Naive thymus-derived CD4-positive, alpha-beta T cell (primary cell): ENCODE data around the gene PMVK. TPM values are rescaled to one million over a fixed set of nuclear protein-coding genes. Genes with fewer than 3 reads are reported as not detected.
A peak's percentile ranks its signal among the peaks of the same experiment; 100 is the strongest.

Source experiments
- ATAC-seq: fragments of 150-1000 bp; cut with Tn5 transposase; 2 replicates; pipeline ENCODE4 v1.10.0; 2021; ENCODE audit warnings: mild to moderate bottlenecking, moderate library complexity
- CTCF ChIA-PET: fragments of 350-600 bp; sonication (Branson Sonifier 250); formaldehyde crosslinking; loops from one replicate; lab custom pipeline; 2021; ENCODE audit warnings: antibody characterized with exemption; lab: Charles Lee
- POLR2A ChIA-PET: fragments of 350-600 bp; sonication (Branson Sonifier 250); formaldehyde crosslinking; loops from one replicate; lab custom pipeline; 2021; ENCODE audit warnings: antibody characterized with exemption, inconsistent platforms; lab: Charles Lee
- DNase-seq, 9 donors: peaks; one replicate each; pipeline versions ENCODE4 v3.0.0 to v3.0.0-alpha.2; 2020 to 2022; ENCODE audit warnings: mixed read lengths in 1 of 9
- H3K27ac ChIP-seq: one replicate; pipeline ENCODE4 v1.7.0; 2013; ENCODE audit warnings: mild to moderate bottlenecking, low read depth, low read length, moderate library complexity
- H3K27me3 ChIP-seq, 2 donors: one replicate each; pipeline ENCODE4 v1.7.0; 2013; ENCODE audit warnings: low read length in 2 of 2, mild to moderate bottlenecking in 2 of 2, moderate library complexity in 2 of 2; ENCODE audit not compliant: control insufficient read depth in 2 of 2, insufficient read depth in 2 of 2
- H3K36me3 ChIP-seq, 3 experiments: 1 replicate in 2 of 3; 2 replicates in 1 of 3; pipeline ENCODE4 v1.7.0; 2013; ENCODE audit warnings: low read length in 3 of 3, mild to moderate bottlenecking in 3 of 3, moderate library complexity in 1 of 3; ENCODE audit not compliant: insufficient read depth in 3 of 3, control insufficient read depth in 2 of 3
- H3K4me1 ChIP-seq, 2 donors: one replicate each; pipeline ENCODE4 v1.7.0; 2013; ENCODE audit warnings: low read length in 2 of 2, mild to moderate bottlenecking in 2 of 2, moderate library complexity in 1 of 2; ENCODE audit not compliant: control insufficient read depth in 2 of 2, insufficient read depth in 2 of 2
- H3K4me3 ChIP-seq: 2 replicates; pipeline ENCODE4 v1.7.0; 2013; ENCODE audit warnings: mild to moderate bottlenecking, low read length
- H3K9me3 ChIP-seq, 3 experiments: 1 replicate in 2 of 3; 2 replicates in 1 of 3; pipeline ENCODE4 v1.7.0; 2013; ENCODE audit warnings: low read length in 3 of 3; ENCODE audit not compliant: control insufficient read depth in 2 of 3
- H3K27ac Mint-ChIP-seq, 9 donors: one replicate each; pipeline ENCODE4 v1.8.0; 2020 to 2022; ENCODE audit warnings: mixed read lengths in 9 of 9, mild to moderate bottlenecking in 8 of 9, moderate library complexity in 5 of 9, inconsistent platforms in 2 of 9
- H3K27me3 Mint-ChIP-seq, 5 donors: one replicate each; pipeline ENCODE4 v1.8.0; 2021 to 2022; ENCODE audit warnings: mixed read lengths in 5 of 5, mild to moderate bottlenecking in 1 of 5
- H3K36me3 Mint-ChIP-seq, 5 donors: one replicate each; pipeline ENCODE4 v1.8.0; 2020 to 2022; ENCODE audit warnings: mixed read lengths in 5 of 5, mild to moderate bottlenecking in 3 of 5, inconsistent platforms in 1 of 5
- H3K4me1 Mint-ChIP-seq, 7 donors: one replicate each; pipeline ENCODE4 v1.8.0; 2020 to 2022; ENCODE audit warnings: mixed read lengths in 7 of 7, mild to moderate bottlenecking in 3 of 7, inconsistent platforms in 1 of 7
- H3K4me3 Mint-ChIP-seq, 10 donors: one replicate each; pipeline ENCODE4 v1.8.0; 2020 to 2022; ENCODE audit warnings: mild to moderate bottlenecking in 10 of 10, mixed read lengths in 10 of 10, moderate library complexity in 6 of 10, inconsistent platforms in 2 of 10
- H3K9me3 Mint-ChIP-seq, 11 donors: one replicate each; pipeline ENCODE4 v1.8.0; 2020 to 2022; ENCODE audit warnings: mixed read lengths in 11 of 11, mild to moderate bottlenecking in 4 of 11, inconsistent platforms in 1 of 11, moderate library complexity in 1 of 11
- intact Hi-C, 2 donors: fragments of 100-400 bp; cut with micrococcal nuclease; formaldehyde crosslinking; loops; one replicate each; pipeline ENCODE4 v1.15.1; 2023
- polyA plus RNA-seq, 2 donors: library from polyadenylated mRNA; unstranded; fragments of 300-500 nt; fragmentation: Illumina TruSeq; gene quantifications; one replicate each; pipeline ENCODE4 v1.2.3, GENCODE V29; 2021
- total RNA-seq, 6 experiments: library from RNA in 5 of 6; stranded (reverse) in 5 of 6; gene quantifications; 1 replicate in 5 of 6; 2 replicates in 1 of 6; pipeline ENCODE4 v1.2.3 and lab custom pipeline; 2021 to 2026

Gene PMVK
- total and polyA plus RNA-seq, 7 experiments from 2014 or later, result 11.3 to 41.4 (median 14.0) TPM

- no peaks in the 10 kb centered on the region for H3K9me3 ChIP-seq
- DNase-seq (no peak), ATAC-seq (no peak)
- no peaks in the 10 kb centered on the region for H3K9me3 Mint-ChIP-seq
- peaks cover 0 to 5% (median 0%) of the 10 kb centered on the region in 7 donors for H3K4me1 Mint-ChIP-seq
- intact Hi-C loops, result no loop called here
- no peak overlapping the region for H3K4me3 ChIP-seq
- H3K27me3 ChIP-seq, result no peaks in the 10 kb centered on the region
- peaks cover 0 to 22% (median 3%) of the 10 kb centered on the region in 5 donors for H3K27me3 Mint-ChIP-seq
- H3K27ac Mint-ChIP-seq, result no peak overlapping the region
- H3K4me1 ChIP-seq, result no peaks in the 10 kb centered on the region
- no peak overlapping the region for H3K27ac ChIP-seq
- no peaks in the 10 kb centered on the region for H3K36me3 ChIP-seq
- peaks cover 0 to 3% (median 0%) of the 10 kb centered on the region in 5 donors for H3K36me3 Mint-ChIP-seq
- no peak overlapping the region for H3K4me3 Mint-ChIP-seq
- POLR2A ChIA-PET, result no interaction called here
- CTCF ChIA-PET, result interaction anchor here (1.1 kb wide), 1 partner anchor 16 kb away, joined by 3 read pairs; no protein-coding TSS in a partner anchor
Observed at GRCh38 chr1:154896771-154897286, 39.7 kb downstream of the PMVK start.

GRCh38 chr1:154895798-154896197, 40.7 kb downstream of the PMVK start:
- peaks cover 0 to 3% (median 0%) of the 10 kb centered on the region in 5 donors for H3K36me3 Mint-ChIP-seq
- DNase-seq (no peak), ATAC-seq (no peak)
- peaks cover 0 to 22% (median 3%) of the 10 kb centered on the region in 5 donors for H3K27me3 Mint-ChIP-seq
- Histone ChIP-seq H3K36me3 (no peaks in the 10 kb centered on the region), H3K4me3 (no peak overlapping the region), H3K27ac (no peak overlapping the region), H3K4me1 (no peaks in the 10 kb centered on the region), H3K9me3 (no peaks in the 10 kb centered on the region), H3K27me3 (no peaks in the 10 kb centered on the region)
- peaks cover 0 to 11% (median 5%) of the 10 kb centered on the region in 7 donors for H3K4me1 Mint-ChIP-seq
- ChIA-PET CTCF (interaction anchor here (0.7 kb wide), 1 partner anchor 20 kb away, joined by 4 read pairs; no protein-coding TSS in a partner anchor), POLR2A (no interaction called here)
- H3K9me3 Mint-ChIP-seq, result no peaks in the 10 kb centered on the region
- intact Hi-C loops, result no loop called here
- H3K4me3 Mint-ChIP-seq, result no peak overlapping the region
- no peak overlapping the region for H3K27ac Mint-ChIP-seq

DNA sequence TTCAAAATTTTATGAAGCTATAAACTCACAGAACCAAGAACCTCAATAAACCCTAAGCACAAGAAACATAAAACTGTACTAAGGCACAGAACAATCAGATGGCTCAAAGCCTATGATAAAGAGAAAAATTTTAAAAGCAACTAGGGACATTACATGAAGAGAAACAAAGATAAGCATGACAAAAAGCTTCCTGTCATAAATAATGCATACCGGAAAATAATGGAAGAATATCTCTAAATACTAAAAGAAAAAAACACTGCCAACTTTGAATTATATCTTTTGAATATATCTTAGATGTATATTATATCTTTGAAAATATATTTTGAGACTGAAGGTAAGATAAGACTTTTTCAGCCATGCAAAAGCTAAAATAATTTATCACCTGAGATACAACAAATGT, 45.1 kb downstream of the PMVK start:
- ATAC-seq (no peak), DNase-seq (no peak)
- intact Hi-C loops, result no loop called here
- H3K9me3 Mint-ChIP-seq, result no peaks in the 10 kb centered on the region
- ChIA-PET POLR2A (no interaction called here), CTCF (interaction anchor here (0.8 to 1.4 kb wide), 2 partner anchors 10 to 15 kb away, joined by 3 to 4 read pairs; no protein-coding TSS in a partner anchor)
- Histone ChIP-seq H3K27me3 (no peaks in the 10 kb centered on the region), H3K36me3 (no peaks in the 10 kb centered on the region), H3K4me1 (no peaks in the 10 kb centered on the region), H3K27ac (no peak overlapping the region), H3K9me3 (no peaks in the 10 kb centered on the region), H3K4me3 (no peak overlapping the region)
- no peaks in the 10 kb centered on the region for H3K36me3 Mint-ChIP-seq
- H3K4me1 Mint-ChIP-seq, result peaks cover 0 to 11% (median 5%) of the 10 kb centered on the region in 7 donors
- H3K4me3 Mint-ChIP-seq, result no peak overlapping the region
- peaks cover 0 to 22% (median 0%) of the 10 kb centered on the region in 5 donors for H3K27me3 Mint-ChIP-seq
- no peak overlapping the region for H3K27ac Mint-ChIP-seq

- ATAC-seq, result no peak
- intact Hi-C loops, result no loop called here
Observed at GRCh38 chr1:154888757-154889156, 47.8 kb downstream of the PMVK start.

GRCh38 chr1:154886281-154887015, 50.1 kb downstream of the PMVK start:
- H3K4me1 Mint-ChIP-seq, result peaks cover 0 to 18% (median 3%) of the 10 kb centered on the region in 7 donors
- DNase-seq, result no peak
- H3K4me3 Mint-ChIP-seq, result peak overlapping the region in 1 of 10 donors; percentile 33
- ATAC-seq, result no peak
- CTCF ChIA-PET, result no interaction called here
- intact Hi-C loops, result no loop called here
- H3K9me3 Mint-ChIP-seq, result no peaks in the 10 kb centered on the region
- Histone ChIP-seq H3K36me3 (no peaks in the 10 kb centered on the region), H3K9me3 (no peaks in the 10 kb centered on the region), H3K27ac (no peak overlapping the region), H3K27me3 (no peaks in the 10 kb centered on the region), H3K4me3 (no peak overlapping the region), H3K4me1 (no peaks in the 10 kb centered on the region)
- H3K27me3 Mint-ChIP-seq, result peaks cover 0 to 4% (median 0%) of the 10 kb centered on the region in 5 donors
- H3K27ac Mint-ChIP-seq, result peak overlapping the region in 1 of 9 donors; percentile 15
- POLR2A ChIA-PET, result no interaction called here
- no peaks in the 10 kb centered on the region for H3K36me3 Mint-ChIP-seq

More at GRCh38 chr1:154888757-154889156, 47.8 kb downstream of the PMVK start:
- CTCF ChIA-PET, result interaction anchor here (0.6 kb wide), 1 partner anchor 224 kb away, joined by 5 read pairs; no protein-coding TSS in a partner anchor
- Histone ChIP-seq H3K4me1 (no peaks in the 10 kb centered on the region), H3K4me3 (no peak overlapping the region), H3K27me3 (no peaks in the 10 kb centered on the region), H3K36me3 (no peaks in the 10 kb centered on the region), H3K9me3 (no peaks in the 10 kb centered on the region), H3K27ac (no peak overlapping the region)
- H3K27me3 Mint-ChIP-seq, result peaks cover 0 to 10% (median 0%) of the 10 kb centered on the region in 5 donors
- H3K4me1 Mint-ChIP-seq, result peaks cover 0 to 18% (median 5%) of the 10 kb centered on the region in 7 donors
- no peaks in the 10 kb centered on the region for H3K9me3 Mint-ChIP-seq
- no peak for DNase-seq
- no peaks in the 10 kb centered on the region for H3K36me3 Mint-ChIP-seq
- peak overlapping the region in 1 of 9 donors; percentile 8 for H3K27ac Mint-ChIP-seq
- H3K4me3 Mint-ChIP-seq, result no peak overlapping the region
- POLR2A ChIA-PET, result no interaction called here

GRCh38 chr1:154884869-154885701, 51.4 kb downstream of the PMVK start:
- CTCF ChIA-PET, result no interaction called here

More at GRCh38 chr1:154884869-154885701, 51.4 kb downstream of the PMVK start:
- Histone ChIP-seq H3K4me1 (no peaks in the 10 kb centered on the region), H3K27ac (no peak overlapping the region), H3K9me3 (no peaks in the 10 kb centered on the region), H3K4me3 (no peak overlapping the region), H3K36me3 (no peaks in the 10 kb centered on the region), H3K27me3 (no peaks in the 10 kb centered on the region)
- H3K4me1 Mint-ChIP-seq, result peaks cover 0 to 18% (median 0%) of the 10 kb centered on the region in 7 donors
- H3K27ac Mint-ChIP-seq, result peak overlapping the region in 2 of 9 donors; percentile 21 to 23
- no peak for ATAC-seq
- intact Hi-C loops, result no loop called here
- POLR2A ChIA-PET, result interaction anchor here (0.6 to 0.9 kb wide), 2 partner anchors 16 to 122 kb away, joined by 3 read pairs; no protein-coding TSS in a partner anchor
- H3K27me3 Mint-ChIP-seq, result peaks cover 0 to 4% (median 0%) of the 10 kb centered on the region in 5 donors
- no peaks in the 10 kb centered on the region for H3K9me3 Mint-ChIP-seq
- H3K4me3 Mint-ChIP-seq, result no peak overlapping the region
- no peaks in the 10 kb centered on the region for H3K36me3 Mint-ChIP-seq
- no peak for DNase-seq
